HCEC 1CT (cell line): ENCODE results near the gene KCNQ1OT1.
"Not testable (repeated sequence)": the region's sequence is repeated elsewhere in the genome, so short reads cannot be mapped to it uniquely, and the experiment has no call there.

Experiments
- DNase-seq: peaks from one replicate; pipeline ENCODE4 v3.0.0-alpha.2; 2017

Gene KCNQ1OT1

GRCh38 chr11:2650343-2650867 is 49.4 kb downstream of the KCNQ1OT1 start:
- no peak for DNase-seq

GRCh38 chr11:2649848-2650247 is 49.9 kb downstream of the KCNQ1OT1 start:
- DNase-seq, result no peak

- DNase-seq, result no peak
These were observed 50.4 kb downstream of the KCNQ1OT1 start for GRCh38 chr11:2649400-2649799.

GRCh38 chr11:2647953-2648352 is 51.8 kb downstream of the KCNQ1OT1 start:
- no peak for DNase-seq

- no peak for DNase-seq
These were observed 52.6 kb downstream of the KCNQ1OT1 start for GRCh38 chr11:2647167-2647566.

GRCh38 chr11:2645779-2646118 is 54.0 kb downstream of the KCNQ1OT1 start:
- no peak for DNase-seq

GRCh38 chr11:2644844-2645778 is 54.7 kb downstream of the KCNQ1OT1 start:
- no peak for DNase-seq

GRCh38 chr11:2643746-2644145 is 56.0 kb downstream of the KCNQ1OT1 start:
- DNase-seq, result no peak

- DNase-seq, result no peak
These were observed 58.2 kb downstream of the KCNQ1OT1 start for GRCh38 chr11:2641623-2642022.

GRCh38 chr11:2639763-2640162 is 60.0 kb downstream of the KCNQ1OT1 start:
- not testable (repeated sequence) for DNase-seq

GRCh38 chr11:2631161-2631560 is 68.6 kb downstream of the KCNQ1OT1 start:
- no peak for DNase-seq

GRCh38 chr11:2630679-2631078 is 69.1 kb downstream of the KCNQ1OT1 start:
- no peak for DNase-seq

- no peak for DNase-seq
These were observed 74.6 kb downstream of the KCNQ1OT1 start for GRCh38 chr11:2625183-2625582.

- no peak for DNase-seq
These were observed 77.9 kb downstream of the KCNQ1OT1 start for GRCh38 chr11:2621894-2622293.

- no peak for DNase-seq
These were observed 86.8 kb downstream of the KCNQ1OT1 start for GRCh38 chr11:2612884-2613571.

GRCh38 chr11:2609345-2609744 is 90.4 kb downstream of the KCNQ1OT1 start:
- DNase-seq, result no peak

GRCh38 chr11:2599561-2600189 is 100.1 kb downstream of the KCNQ1OT1 start:
- no peak for DNase-seq

- DNase-seq, result no peak
These were observed 104.6 kb downstream of the KCNQ1OT1 start for GRCh38 chr11:2595204-2595603.

GRCh38 chr11:2594267-2594666 is 105.5 kb downstream of the KCNQ1OT1 start:
- no peak for DNase-seq

- no peak for DNase-seq
These were observed 106.3 kb downstream of the KCNQ1OT1 start for GRCh38 chr11:2593393-2593950.

- no peak for DNase-seq
These were observed 107.0 kb downstream of the KCNQ1OT1 start for GRCh38 chr11:2592559-2593392.

GRCh38 chr11:2591805-2592204 is 108.0 kb downstream of the KCNQ1OT1 start:
- DNase-seq, result no peak
